PC-9 (cell line): Measurements from ENCODE around the gene RIPPLY2. TPM values are rescaled to one million over a fixed set of nuclear protein-coding genes. Genes with fewer than 3 reads are reported as not detected.

ENCODE experiments used
- BruUV-seq: library from RNA; stranded (reverse); fragments of 400-500 nt; replicated peaks from 2 replicates; lab custom pipeline; 2021; lab: Mats Ljungman, UMichigan
- CTCF ChIA-PET: fragments of 300-600 bp; sonication (Branson Sonifier 250); formaldehyde crosslinking; loops from one replicate; lab custom pipeline; 2022; ENCODE audit warnings: antibody characterized with exemption; lab: Charles Lee
- POLR2A ChIA-PET: fragments of 300-600 bp; sonication (Branson Sonifier 250); formaldehyde crosslinking; loops from one replicate; lab custom pipeline; 2022; ENCODE audit warnings: antibody characterized with exemption; ENCODE audit not compliant: unreplicated experiment; lab: Charles Lee
- DNase-seq, 2 experiments: peaks; one replicate each; pipeline versions ENCODE4 v3.0.0 to v3.0.0-alpha.2; 2015 to 2022; ENCODE audit warnings: mixed read lengths in 1 of 2
- H2AFZ ChIP-seq: fragments of 200-600 bp; sonication (generic); 2 replicates; pipeline ENCODE4 v1.8.1; 2017; ENCODE audit warnings: antibody characterized with exemption
- H3F3A ChIP-seq: fragments of 200-600 bp; sonication (generic); 2 replicates; pipeline ENCODE4 v1.8.1; 2017; ENCODE audit warnings: antibody characterized with exemption, mild to moderate bottlenecking, low read depth; ENCODE audit not compliant: insufficient read depth
- H3K27ac ChIP-seq: fragments of 200-600 bp; sonication (generic); 2 replicates; pipeline ENCODE4 v1.6.1; 2016; ENCODE audit warnings: mixed run types
- H3K27me3 ChIP-seq: fragments of 200-600 bp; sonication (generic); 2 replicates; pipeline ENCODE4 v1.6.1; 2016; ENCODE audit warnings: low read depth, mixed run types; ENCODE audit not compliant: insufficient read depth
- H3K36me3 ChIP-seq: fragments of 200-600 bp; sonication (generic); 2 replicates; pipeline ENCODE4 v1.6.1; 2016; ENCODE audit warnings: low read depth, mixed run types
- H3K4me1 ChIP-seq: fragments of 200-600 bp; sonication (generic); replicated peaks from 2 replicates; pipeline ENCODE4 v1.6.1; 2016; ENCODE audit warnings: mixed run types; ENCODE audit not compliant: insufficient read depth
- H3K4me2 ChIP-seq: fragments of 200-600 bp; sonication (generic); 2 replicates; pipeline ENCODE4 v1.6.1; 2017; ENCODE audit warnings: mixed run types
- H3K4me3 ChIP-seq: fragments of 200-600 bp; sonication (generic); 2 replicates; pipeline ENCODE4 v1.6.1; 2016; ENCODE audit warnings: mixed run types
- H3K79me2 ChIP-seq: fragments of 200-600 bp; sonication (generic); 2 replicates; pipeline ENCODE4 v1.6.1; 2017; ENCODE audit warnings: low read depth, mixed run types
- H3K9me2 ChIP-seq: fragments of 200-600 bp; sonication (generic); 2 replicates; pipeline ENCODE4 v1.8.1; 2017; ENCODE audit warnings: mild to moderate bottlenecking; ENCODE audit not compliant: insufficient read depth
- H3K9me3 ChIP-seq: fragments of 200-600 bp; sonication (generic); 2 replicates; pipeline ENCODE4 v1.8.1; 2016; ENCODE audit warnings: low read depth; ENCODE audit not compliant: insufficient read depth
- H4K20me1 ChIP-seq: fragments of 200-600 bp; sonication (generic); 2 replicates; pipeline ENCODE4 v1.8.1; 2017; ENCODE audit not compliant: insufficient read depth
- EZH2 ChIP-seq: fragments of 200-600 bp; sonication (generic); IDR thresholded peaks from 2 replicates; pipeline ENCODE4 v1.8.0; 2017; ENCODE audit warnings: antibody characterized with exemption, low read depth
- intact Hi-C: fragments of 100-400 bp; cut with micrococcal nuclease; formaldehyde crosslinking; loops from one replicate; pipeline ENCODE4 v1.10.0; 2022; ENCODE audit not compliant: unreplicated experiment
- total RNA-seq: library from RNA; stranded (reverse); gene quantifications from 2 replicates; pipeline ENCODE4 v1.2.3, GENCODE V29; 2021
- TF ChIP-seq, protein P1 (sequence below): fragments of 200-600 bp; sonication (generic); conservative IDR thresholded peaks from 2 replicates; pipeline ENCODE4 v1.6.1; 2017; ENCODE audit warnings: mixed run types, antibody characterized with exemption, mild to moderate bottlenecking, moderate library complexity

Gene RIPPLY2
- total RNA-seq, 1 experiment from 2014 or later = not detected

DNA sequence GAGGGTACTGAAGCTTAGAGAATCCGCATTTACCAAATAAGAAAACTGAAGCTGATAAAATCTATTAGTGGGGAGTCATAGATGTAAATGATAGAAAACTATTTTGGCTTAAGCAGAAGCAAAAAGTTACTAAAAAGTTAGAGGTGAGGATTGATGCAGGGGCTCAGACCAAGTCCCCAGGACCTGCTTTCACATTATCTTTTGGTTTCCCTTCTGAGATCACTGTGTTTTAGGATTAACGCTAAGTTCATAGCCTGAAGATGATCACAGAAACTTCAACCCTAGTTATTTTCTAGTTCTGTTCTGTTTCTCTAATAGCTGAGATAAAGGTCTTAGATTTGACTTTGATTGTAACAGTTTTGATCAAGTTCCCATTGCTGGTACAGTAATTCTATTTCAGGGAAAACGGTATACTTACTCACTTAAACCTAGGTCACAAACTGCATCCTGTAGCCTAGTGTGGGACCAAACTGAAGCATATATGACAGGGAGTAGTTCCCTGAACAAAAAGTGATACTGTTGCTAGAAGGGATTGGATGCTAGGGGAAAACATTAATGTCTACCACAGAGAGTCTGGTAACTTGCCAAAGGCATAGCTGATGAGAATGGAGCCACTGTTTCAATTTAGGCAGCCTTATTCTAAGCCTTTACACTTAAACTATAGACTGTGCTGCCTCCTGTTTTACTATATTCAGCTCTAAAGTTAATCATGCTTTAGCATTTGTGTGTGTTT, 19.4 kb downstream of the RIPPLY2 start:
- Histone ChIP-seq H3K4me3 (no peak overlapping the region), H3K4me1 (peaks cover 11% of the 10 kb centered on the region), H3K9me2 (no peaks in the 10 kb centered on the region), H2AFZ (no peak overlapping the region), H3K27ac (no peak overlapping the region), H3K79me2 (no peaks in the 10 kb centered on the region; the same call in 1 of the 2 replicates), H4K20me1 (no peaks in the 10 kb centered on the region), H3K36me3 (no peaks in the 10 kb centered on the region), H3K27me3 (no peaks in the 10 kb centered on the region), H3K4me2 (no peak overlapping the region), H3F3A (no peaks in the 10 kb centered on the region), H3K9me3 (no peaks in the 10 kb centered on the region)
- no TSS peak for BruUV-seq
- TF ChIP-seq, protein P1, sequence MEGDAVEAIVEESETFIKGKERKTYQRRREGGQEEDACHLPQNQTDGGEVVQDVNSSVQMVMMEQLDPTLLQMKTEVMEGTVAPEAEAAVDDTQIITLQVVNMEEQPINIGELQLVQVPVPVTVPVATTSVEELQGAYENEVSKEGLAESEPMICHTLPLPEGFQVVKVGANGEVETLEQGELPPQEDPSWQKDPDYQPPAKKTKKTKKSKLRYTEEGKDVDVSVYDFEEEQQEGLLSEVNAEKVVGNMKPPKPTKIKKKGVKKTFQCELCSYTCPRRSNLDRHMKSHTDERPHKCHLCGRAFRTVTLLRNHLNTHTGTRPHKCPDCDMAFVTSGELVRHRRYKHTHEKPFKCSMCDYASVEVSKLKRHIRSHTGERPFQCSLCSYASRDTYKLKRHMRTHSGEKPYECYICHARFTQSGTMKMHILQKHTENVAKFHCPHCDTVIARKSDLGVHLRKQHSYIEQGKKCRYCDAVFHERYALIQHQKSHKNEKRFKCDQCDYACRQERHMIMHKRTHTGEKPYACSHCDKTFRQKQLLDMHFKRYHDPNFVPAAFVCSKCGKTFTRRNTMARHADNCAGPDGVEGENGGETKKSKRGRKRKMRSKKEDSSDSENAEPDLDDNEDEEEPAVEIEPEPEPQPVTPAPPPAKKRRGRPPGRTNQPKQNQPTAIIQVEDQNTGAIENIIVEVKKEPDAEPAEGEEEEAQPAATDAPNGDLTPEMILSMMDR = no peak
- TF ChIP-seq EZH2 = no peak
- ChIA-PET CTCF (interaction anchor here (0.6 kb wide), 1 partner anchor 12 kb away, joined by 3 read pairs; no protein-coding TSS in a partner anchor), POLR2A (no interaction called here)
- DNase-seq = no peak
- intact Hi-C loops = no loop called here

GRCh38 chr6:83873869-83874268, 20.7 kb downstream of the RIPPLY2 start:
- Histone ChIP-seq H4K20me1 (no peaks in the 10 kb centered on the region), H3K4me3 (no peak overlapping the region), H3K9me2 (no peaks in the 10 kb centered on the region), H3K4me2 (no peak overlapping the region), H3K36me3 (no peaks in the 10 kb centered on the region), H3K4me1 (peaks cover 1% of the 10 kb centered on the region), H3K27ac (no peak overlapping the region), H2AFZ (no peak overlapping the region), H3K79me2 (no peaks in the 10 kb centered on the region), H3K27me3 (no peaks in the 10 kb centered on the region), H3K9me3 (no peaks in the 10 kb centered on the region), H3F3A (no peaks in the 10 kb centered on the region)
- ChIA-PET CTCF (no interaction called here), POLR2A (no interaction called here)
- no peak for DNase-seq
- intact Hi-C loops = no loop called here
- BruUV-seq = no TSS peak
- TF ChIP-seq EZH2 = no peak
- TF ChIP-seq, protein P1 = no peak

DNA sequence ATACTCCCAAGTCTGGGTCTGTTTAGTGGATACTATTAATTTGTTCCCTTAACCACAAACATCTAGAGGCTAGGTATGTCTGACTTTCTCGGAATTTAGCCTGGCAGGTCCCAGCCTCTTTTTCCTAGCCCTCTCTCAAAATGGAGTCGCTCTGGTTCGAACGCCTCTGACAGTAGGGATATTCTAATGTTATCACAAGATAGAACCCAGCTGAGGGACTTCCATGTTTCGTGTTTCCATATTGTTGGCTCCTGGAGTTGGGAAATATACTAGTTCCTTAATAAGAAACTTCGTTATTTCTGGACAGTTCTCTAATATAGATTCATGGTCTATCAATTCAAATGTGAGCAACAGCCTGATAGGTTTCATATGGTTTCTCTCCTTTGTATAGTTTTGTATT, 22.7 kb downstream of the RIPPLY2 start:
- H3K79me2 ChIP-seq = no peaks in the 10 kb centered on the region
- H3K27ac ChIP-seq = no peak overlapping the region
- no peak overlapping the region for H3K4me2 ChIP-seq
- no peaks in the 10 kb centered on the region for H3K36me3 ChIP-seq
- no peaks in the 10 kb centered on the region for H3F3A ChIP-seq
- POLR2A ChIA-PET = no interaction called here
- intact Hi-C loops = no loop called here
- no peaks in the 10 kb centered on the region for H3K27me3 ChIP-seq
- H3K4me1 ChIP-seq = no peaks in the 10 kb centered on the region
- CTCF ChIA-PET = no interaction called here
- no peaks in the 10 kb centered on the region for H4K20me1 ChIP-seq
- TF ChIP-seq EZH2 = no peak
- TF ChIP-seq, protein P1 = no peak
- no TSS peak for BruUV-seq
- H3K9me2 ChIP-seq = no peaks in the 10 kb centered on the region
- no peak overlapping the region for H3K4me3 ChIP-seq
- DNase-seq = no peak
- no peaks in the 10 kb centered on the region for H3K9me3 ChIP-seq
- no peak overlapping the region for H2AFZ ChIP-seq
